Inferior parietal cortex (tissue), 1 donor: ENCODE results near the gene IL16.
A peak's percentile ranks its signal among the peaks of the same experiment; 100 is the strongest.
"Not testable (repeated sequence)": the region's sequence is repeated elsewhere in the genome, so short reads cannot be mapped to it uniquely, and the experiment has no call there.

ENCODE experiments used
- DNase-seq: peaks from one replicate; pipeline ENCODE4 v3.0.0-alpha.2; 2016; ENCODE audit errors: extremely low spot score

Gene IL16

GRCh38 chr15:81196576-81197254 is at the start of gene IL16:
Gene IL16 (plus strand): TSS chr15:81196879. CDS start chr15:81225400, 28,521 bp downstream.
- no peak for DNase-seq

GRCh38 chr15:81151389-81151788 is 45.3 kb upstream of the IL16 start:
- no peak for DNase-seq

GRCh38 chr15:81152339-81152738 is 44.3 kb upstream of the IL16 start:
- DNase-seq: no peak

GRCh38 chr15:81152799-81153198 is 43.9 kb upstream of the IL16 start:
- DNase-seq: no peak

- peak; percentile 70 for DNase-seq
Observed at GRCh38 chr15:81155375-81156218, 41.1 kb upstream of the IL16 start.

- no peak for DNase-seq
Observed at GRCh38 chr15:81156324-81156723, 40.4 kb upstream of the IL16 start.

GRCh38 chr15:81157195-81157938 is 39.3 kb upstream of the IL16 start:
- no peak for DNase-seq

- DNase-seq: no peak
Observed at GRCh38 chr15:81157939-81158223, 38.8 kb upstream of the IL16 start.

- not testable (repeated sequence) for DNase-seq
Observed at GRCh38 chr15:81158561-81158960, 38.1 kb upstream of the IL16 start.

- no peak for DNase-seq
Observed at GRCh38 chr15:81160312-81161159, 36.1 kb upstream of the IL16 start.

GRCh38 chr15:81161160-81161673 is 35.5 kb upstream of the IL16 start:
- DNase-seq: no peak

- DNase-seq: no peak
Observed at GRCh38 chr15:81161851-81162250, 34.8 kb upstream of the IL16 start.

GRCh38 chr15:81163961-81164800 is 32.5 kb upstream of the IL16 start:
- DNase-seq: no peak

GRCh38 chr15:81165535-81165934 is 31.1 kb upstream of the IL16 start:
- DNase-seq: no peak

GRCh38 chr15:81166636-81167305 is 29.9 kb upstream of the IL16 start:
- DNase-seq: no peak

GRCh38 chr15:81168131-81168526 is 28.6 kb upstream of the IL16 start:
- DNase-seq: no peak

- no peak for DNase-seq
Observed at GRCh38 chr15:81168644-81169043, 28.0 kb upstream of the IL16 start.

GRCh38 chr15:81170511-81170910 is 26.2 kb upstream of the IL16 start:
- no peak for DNase-seq

GRCh38 chr15:81171286-81171685 is 25.4 kb upstream of the IL16 start:
- no peak for DNase-seq
